GM12872 (cell line): Measurements from ENCODE around the gene RPS6KC1.

Source experiments
- TF ChIP-seq, protein P1 (sequence below): IDR thresholded peaks from 3 replicates; pipeline ENCODE4 v1.5.1; 2011; ENCODE audit warnings: low read depth, mild to moderate bottlenecking, low read length, moderate library complexity; ENCODE audit not compliant: insufficient read depth

The RPS6KC1 gene

DNA sequence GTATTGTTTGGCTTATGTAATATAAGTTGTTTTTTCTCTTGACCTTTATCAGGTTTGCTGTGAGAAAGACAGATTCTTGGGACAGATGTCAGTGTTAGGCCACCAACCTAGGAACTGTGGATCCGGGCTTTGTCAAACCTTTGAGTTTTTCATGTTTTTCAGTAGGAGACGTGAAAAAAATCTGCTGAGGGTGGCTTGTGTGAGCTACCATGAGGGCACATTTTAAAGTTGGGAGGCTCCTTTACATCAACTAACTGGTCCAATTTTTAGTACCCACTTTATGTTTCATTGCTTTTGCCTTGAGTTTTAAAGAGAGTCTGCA is 801 bp downstream of the RPS6KC1 start:
- TF ChIP-seq, protein P1, sequence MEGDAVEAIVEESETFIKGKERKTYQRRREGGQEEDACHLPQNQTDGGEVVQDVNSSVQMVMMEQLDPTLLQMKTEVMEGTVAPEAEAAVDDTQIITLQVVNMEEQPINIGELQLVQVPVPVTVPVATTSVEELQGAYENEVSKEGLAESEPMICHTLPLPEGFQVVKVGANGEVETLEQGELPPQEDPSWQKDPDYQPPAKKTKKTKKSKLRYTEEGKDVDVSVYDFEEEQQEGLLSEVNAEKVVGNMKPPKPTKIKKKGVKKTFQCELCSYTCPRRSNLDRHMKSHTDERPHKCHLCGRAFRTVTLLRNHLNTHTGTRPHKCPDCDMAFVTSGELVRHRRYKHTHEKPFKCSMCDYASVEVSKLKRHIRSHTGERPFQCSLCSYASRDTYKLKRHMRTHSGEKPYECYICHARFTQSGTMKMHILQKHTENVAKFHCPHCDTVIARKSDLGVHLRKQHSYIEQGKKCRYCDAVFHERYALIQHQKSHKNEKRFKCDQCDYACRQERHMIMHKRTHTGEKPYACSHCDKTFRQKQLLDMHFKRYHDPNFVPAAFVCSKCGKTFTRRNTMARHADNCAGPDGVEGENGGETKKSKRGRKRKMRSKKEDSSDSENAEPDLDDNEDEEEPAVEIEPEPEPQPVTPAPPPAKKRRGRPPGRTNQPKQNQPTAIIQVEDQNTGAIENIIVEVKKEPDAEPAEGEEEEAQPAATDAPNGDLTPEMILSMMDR: no peak

DNA sequence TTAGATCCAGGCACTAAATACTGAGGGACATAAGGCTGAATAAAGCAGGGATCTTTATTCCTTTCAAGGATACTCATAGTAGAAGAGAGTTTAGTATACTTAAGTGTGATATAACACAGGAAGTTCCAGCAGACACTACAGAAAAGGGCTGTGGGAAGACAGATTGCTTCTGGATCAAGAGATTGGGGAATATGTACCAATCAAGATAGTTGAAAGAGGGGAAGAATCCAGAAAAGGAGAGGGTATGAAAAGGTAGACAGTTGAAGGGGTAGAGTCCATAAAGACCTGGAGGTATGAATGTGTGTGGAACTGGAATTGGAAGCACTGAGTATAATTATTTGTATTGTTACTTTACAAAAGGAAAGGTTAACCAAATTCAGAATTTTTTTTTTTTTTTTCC is 2.4 kb downstream of the RPS6KC1 start:
- TF ChIP-seq, protein P1: no peak

DNA sequence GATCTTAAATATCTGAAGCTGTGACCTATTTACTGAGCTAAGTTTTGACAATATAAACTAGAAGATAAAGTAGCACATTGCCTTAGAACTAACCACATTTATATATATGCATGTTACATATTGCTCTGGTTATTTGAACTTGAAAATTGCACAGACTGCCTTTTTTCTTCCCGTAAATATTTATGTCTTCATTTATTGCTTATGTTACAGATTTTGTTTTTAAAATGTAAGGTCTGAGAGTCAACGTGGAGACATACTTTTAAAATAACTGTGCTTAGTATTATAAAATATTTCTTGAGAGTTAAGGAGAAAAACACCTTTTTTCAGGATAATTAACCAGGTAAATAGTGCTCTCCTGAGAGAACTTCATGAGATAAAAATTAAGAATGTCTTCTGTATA is 3.1 kb downstream of the RPS6KC1 start:
- TF ChIP-seq, protein P1: no peak

DNA sequence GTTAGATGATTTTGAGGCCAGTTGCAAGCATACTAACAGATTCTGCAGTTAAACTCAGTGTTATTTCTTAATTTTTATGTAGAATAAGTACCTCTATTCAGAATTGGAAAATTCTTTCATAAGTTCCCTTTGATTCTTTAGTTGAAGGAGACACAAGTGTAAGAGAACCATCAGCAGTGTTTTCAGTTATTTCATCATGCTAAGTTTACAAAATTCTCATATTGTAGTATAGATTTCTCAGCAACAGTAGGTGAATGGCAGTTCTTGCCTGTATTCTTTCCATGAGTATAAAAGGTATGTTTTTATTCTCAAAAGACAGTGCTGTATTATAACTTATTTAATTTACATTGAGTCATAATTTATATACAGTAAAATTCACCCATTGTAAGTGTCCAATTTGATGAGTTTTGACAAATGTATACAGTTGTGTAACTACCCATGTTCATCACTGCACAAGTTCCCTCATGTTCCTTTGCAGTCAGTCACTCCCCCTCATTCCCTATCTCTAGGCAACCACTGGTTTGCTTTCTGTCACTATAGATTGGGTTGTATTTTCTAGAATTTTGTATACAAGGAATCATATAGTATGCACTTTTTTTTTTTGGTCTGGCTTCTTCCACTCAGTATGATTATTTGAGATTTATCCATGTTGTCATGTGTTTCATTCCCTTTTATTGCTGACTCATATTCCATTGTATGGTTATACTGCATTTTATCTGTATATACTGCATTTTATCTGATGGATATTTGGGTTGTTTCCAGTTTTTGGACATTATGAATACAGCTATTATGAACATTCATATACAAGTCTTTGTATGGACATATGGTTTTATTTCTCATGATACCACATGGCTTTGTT is 3.9 kb downstream of the RPS6KC1 start:
- TF ChIP-seq, protein P1: no peak

DNA sequence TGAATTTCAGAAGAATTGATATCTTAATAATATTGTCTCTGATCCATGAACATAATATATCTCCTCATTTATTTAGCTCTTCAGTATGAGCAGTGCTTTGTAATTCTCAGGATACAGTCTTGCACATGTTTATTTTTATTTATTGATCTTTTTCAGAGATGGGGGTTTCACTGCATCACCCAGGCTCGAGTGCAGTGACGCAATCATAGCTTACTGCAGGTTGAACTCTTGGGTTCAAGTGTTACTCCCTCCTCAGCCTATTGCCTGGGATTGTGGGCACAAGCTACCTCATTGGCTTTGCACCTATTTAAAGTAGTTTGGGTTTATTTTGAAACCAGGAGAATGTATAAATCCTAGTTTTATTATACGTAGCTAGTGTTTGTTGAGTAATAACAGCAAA is 4.7 kb downstream of the RPS6KC1 start:
- TF ChIP-seq, protein P1: no peak

DNA sequence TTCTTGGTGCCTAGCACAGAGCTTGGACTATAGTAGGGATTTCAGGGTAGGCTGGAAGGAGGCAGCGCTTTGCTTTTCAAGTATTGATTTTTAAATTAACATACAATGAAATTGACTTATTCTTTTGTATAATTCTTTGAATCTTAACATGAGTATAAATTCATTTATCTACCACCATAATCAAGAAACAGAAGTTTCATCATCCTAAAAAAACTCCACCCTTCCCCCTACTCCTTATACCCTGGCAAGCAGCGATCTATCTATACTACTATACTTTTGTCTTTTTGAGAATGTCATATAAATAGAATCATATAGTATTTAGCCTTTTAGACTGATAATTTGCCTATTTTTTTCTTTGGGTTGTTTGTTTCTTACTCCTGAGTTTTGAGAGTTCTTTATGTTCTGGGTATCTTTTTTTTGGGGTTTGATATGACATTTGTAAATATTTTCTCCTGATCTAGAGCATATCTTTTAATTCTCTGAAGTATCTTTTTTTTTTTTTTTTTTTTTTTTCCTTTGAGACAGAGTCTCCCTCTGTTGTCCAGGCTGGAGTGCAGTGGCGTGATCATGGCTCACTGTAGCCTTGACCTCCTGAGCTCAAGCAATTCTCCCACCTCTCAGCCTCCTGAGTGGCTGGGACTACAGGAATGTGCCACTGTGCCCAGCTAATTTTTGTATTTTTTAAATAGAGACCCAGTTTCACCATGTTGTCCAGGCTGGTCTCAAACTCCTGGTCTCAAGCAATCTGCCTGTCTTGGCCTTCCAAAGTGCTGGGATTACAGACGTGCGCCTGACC is 6.4 kb downstream of the RPS6KC1 start:
- TF ChIP-seq, protein P1: no peak

DNA sequence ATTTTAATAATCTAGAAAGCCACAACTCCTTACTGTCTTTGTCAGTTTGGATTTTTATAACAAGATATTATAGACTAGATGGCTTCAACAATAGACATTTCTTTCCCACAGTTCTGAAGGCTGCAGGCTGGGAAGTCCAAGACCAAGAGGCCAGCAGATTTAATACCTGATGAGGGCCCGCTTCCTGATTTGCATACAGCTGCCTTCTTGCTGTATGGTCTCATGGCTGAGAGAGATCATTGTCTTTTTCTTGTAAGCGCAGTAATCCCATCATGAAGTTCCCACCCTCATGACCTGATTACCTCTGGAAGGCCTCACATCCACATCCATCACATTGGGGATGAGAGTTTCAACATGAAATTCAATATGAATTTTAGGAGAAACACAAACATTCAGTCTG is 9.8 kb downstream of the RPS6KC1 start:
- TF ChIP-seq, protein P1: no peak
